WTC11 (cell line): Measurements from ENCODE around the gene DOCK1. TPM values are rescaled to one million over a fixed set of nuclear protein-coding genes. Genes with fewer than 3 reads are reported as not detected.
A peak's percentile ranks its signal among the peaks of the same experiment; 100 is the strongest.

Source experiments
- ATAC-seq: fragments of 200-7000 bp; cut with Tn5 transposase; 2 replicates; pipeline ENCODE4 v1.10.0; 2021; ENCODE audit warnings: mild to moderate bottlenecking, moderate library complexity
- CTCF ChIA-PET: fragments of 300-600 bp; sonication (Branson Sonifier 250); formaldehyde crosslinking; loops from one replicate; lab custom pipeline; 2021; ENCODE audit warnings: antibody characterized with exemption; lab: Charles Lee
- POLR2A ChIA-PET: fragments of 350-600 bp; sonication (Branson Sonifier 250); formaldehyde crosslinking; loops from one replicate; lab custom pipeline; 2021; ENCODE audit warnings: antibody characterized with exemption; lab: Charles Lee
- DNase-seq: peaks from one replicate; pipeline ENCODE4 v3.0.0; 2021; ENCODE audit warnings: low spot score
- H3K27ac Mint-ChIP-seq: 2 replicates; pipeline ENCODE4 v1.8.0; 2021; ENCODE audit warnings: mixed read lengths
- H3K27me3 Mint-ChIP-seq: 2 replicates; pipeline ENCODE4 v1.8.0; 2021; ENCODE audit warnings: low read depth, mild to moderate bottlenecking, moderate library complexity, mixed read lengths
- H3K36me3 Mint-ChIP-seq: 2 replicates; pipeline ENCODE4 v1.8.0; 2021; ENCODE audit warnings: mixed read lengths
- H3K4me1 Mint-ChIP-seq: 2 replicates; pipeline ENCODE4 v1.8.0; 2022; ENCODE audit warnings: mixed read lengths
- H3K4me3 Mint-ChIP-seq: 2 replicates; pipeline ENCODE4 v1.8.0; 2021; ENCODE audit warnings: mild to moderate bottlenecking, moderate library complexity, mixed read lengths
- H3K9me3 Mint-ChIP-seq: 2 replicates; pipeline ENCODE4 v1.8.0; 2021; ENCODE audit warnings: mixed read lengths
- FOXJ3 ChIP-seq: sonication (generic); formaldehyde crosslinking; IDR thresholded peaks from 2 replicates; pipeline ENCODE4 v1.9.0; 2021; ENCODE audit warnings: missing genetic modification reagents, mild to moderate bottlenecking, borderline replicate concordance
- JUN ChIP-seq: sonication (generic); formaldehyde crosslinking; IDR thresholded peaks from 2 replicates; pipeline ENCODE4 v1.8.0; 2023; ENCODE audit warnings: mild to moderate bottlenecking, missing genetic modification reagents
- PRRX2 ChIP-seq: fragments of 250-450 bp; sonication (Bioruptor Pico); IDR thresholded peaks from 2 replicates; pipeline ENCODE4 v1.8.0; 2021; ENCODE audit warnings: mild to moderate bottlenecking
- ZNF138 ChIP-seq: sonication (generic); formaldehyde crosslinking; conservative IDR thresholded peaks from 2 replicates; pipeline ENCODE4 v1.8.1; 2022; ENCODE audit warnings: mild to moderate bottlenecking, moderate library complexity, missing genetic modification reagents
- ZNF219 ChIP-seq: sonication (generic); formaldehyde crosslinking; IDR thresholded peaks from 2 replicates; pipeline ENCODE4 v1.8.0; 2023; ENCODE audit warnings: missing genetic modification reagents, mild to moderate bottlenecking, borderline replicate concordance
- ZNF416 ChIP-seq: fragments of 250-450 bp; sonication (Bioruptor Pico); IDR thresholded peaks from 2 replicates; pipeline ENCODE4 v1.9.0; 2021; ENCODE audit warnings: mild to moderate bottlenecking, inconsistent platforms
- total RNA-seq: library from RNA; stranded (reverse); gene quantifications from 3 replicates; pipeline ENCODE4 v1.2.3, GENCODE V29; 2021
- TF ChIP-seq, protein P1 (sequence below): sonication (generic); formaldehyde crosslinking; IDR thresholded peaks from 2 replicates; pipeline ENCODE4 v1.8.0; 2022; ENCODE audit warnings: missing genetic modification reagents
- TF ChIP-seq, protein P2 (sequence below): sonication (generic); formaldehyde crosslinking; IDR thresholded peaks from 2 replicates; pipeline ENCODE4 v1.8.0; 2023; ENCODE audit warnings: missing genetic modification reagents
- TF ChIP-seq, protein P3 (sequence below): sonication (generic); formaldehyde crosslinking; IDR thresholded peaks from 2 replicates; pipeline ENCODE4 v1.8.1; 2022; ENCODE audit warnings: low read depth, mild to moderate bottlenecking, moderate library complexity, missing genetic modification reagents, borderline replicate concordance
- TF ChIP-seq, protein P4 (sequence below): fragments of 250-450 bp; sonication (Bioruptor Pico); IDR thresholded peaks from 2 replicates; pipeline ENCODE4 v1.9.0; 2021; ENCODE audit warnings: mild to moderate bottlenecking, borderline replicate concordance
- TF ChIP-seq, protein P5 (sequence below): sonication (generic); formaldehyde crosslinking; IDR thresholded peaks from 2 replicates; pipeline ENCODE4 v1.8.0; 2022; ENCODE audit warnings: mild to moderate bottlenecking, missing genetic modification reagents
- TF ChIP-seq, protein P6 (sequence below): sonication (generic); formaldehyde crosslinking; IDR thresholded peaks from 2 replicates; pipeline ENCODE4 v1.8.0; 2023; ENCODE audit warnings: mild to moderate bottlenecking, missing genetic modification reagents
- TF ChIP-seq, protein P7 (sequence below): sonication (generic); formaldehyde crosslinking; IDR thresholded peaks from 2 replicates; pipeline ENCODE4 v1.8.0; 2023; ENCODE audit warnings: missing genetic modification reagents, mild to moderate bottlenecking, borderline replicate concordance
- TF ChIP-seq, protein P8 (sequence below): fragments of 250-450 bp; sonication (Bioruptor Pico); conservative IDR thresholded peaks from 2 replicates; pipeline ENCODE4 v1.9.0; 2021; ENCODE audit warnings: mild to moderate bottlenecking

Gene DOCK1
- total RNA-seq, 1 experiment from 2014 or later = 52.1 TPM

DNA sequence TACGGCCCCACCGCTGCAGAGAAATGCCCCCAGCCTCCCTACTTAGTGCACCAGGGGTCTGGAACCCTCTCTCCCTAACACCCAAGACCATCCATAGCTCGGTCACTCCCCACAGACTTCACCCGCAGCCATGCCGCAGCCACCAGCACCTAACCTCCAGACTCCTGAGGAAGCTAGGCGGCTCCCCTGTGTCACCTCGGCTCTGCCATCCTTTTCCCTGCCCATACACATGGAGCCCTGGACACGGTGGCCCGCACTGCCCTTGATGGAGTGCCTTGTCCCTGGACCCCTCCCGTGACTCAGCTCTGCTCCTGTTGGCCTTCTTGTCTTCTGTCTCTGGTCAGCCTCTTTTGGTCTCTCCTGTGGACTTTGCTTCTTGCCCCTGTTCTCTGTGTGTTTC is 183.7 kb downstream of the DOCK1 start:
- POLR2A ChIA-PET = no interaction called here
- peaks cover 7% of the 10 kb centered on the region; the same call in 1 of the 2 replicates for H3K4me1 Mint-ChIP-seq
- no peak for DNase-seq
- peaks cover 5% of the 10 kb centered on the region; the same call in 1 of the 2 replicates for H3K9me3 Mint-ChIP-seq
- H3K27ac Mint-ChIP-seq = peak overlapping the region; percentile 36; the same call in 1 of the 2 replicates
- ATAC-seq = no peak
- H3K36me3 Mint-ChIP-seq = peaks cover 20% of the 10 kb centered on the region
- no peak overlapping the region for H3K4me3 Mint-ChIP-seq
- no peaks in the 10 kb centered on the region for H3K27me3 Mint-ChIP-seq
- CTCF ChIA-PET = no interaction called here
- TF ChIP-seq, protein P1, sequence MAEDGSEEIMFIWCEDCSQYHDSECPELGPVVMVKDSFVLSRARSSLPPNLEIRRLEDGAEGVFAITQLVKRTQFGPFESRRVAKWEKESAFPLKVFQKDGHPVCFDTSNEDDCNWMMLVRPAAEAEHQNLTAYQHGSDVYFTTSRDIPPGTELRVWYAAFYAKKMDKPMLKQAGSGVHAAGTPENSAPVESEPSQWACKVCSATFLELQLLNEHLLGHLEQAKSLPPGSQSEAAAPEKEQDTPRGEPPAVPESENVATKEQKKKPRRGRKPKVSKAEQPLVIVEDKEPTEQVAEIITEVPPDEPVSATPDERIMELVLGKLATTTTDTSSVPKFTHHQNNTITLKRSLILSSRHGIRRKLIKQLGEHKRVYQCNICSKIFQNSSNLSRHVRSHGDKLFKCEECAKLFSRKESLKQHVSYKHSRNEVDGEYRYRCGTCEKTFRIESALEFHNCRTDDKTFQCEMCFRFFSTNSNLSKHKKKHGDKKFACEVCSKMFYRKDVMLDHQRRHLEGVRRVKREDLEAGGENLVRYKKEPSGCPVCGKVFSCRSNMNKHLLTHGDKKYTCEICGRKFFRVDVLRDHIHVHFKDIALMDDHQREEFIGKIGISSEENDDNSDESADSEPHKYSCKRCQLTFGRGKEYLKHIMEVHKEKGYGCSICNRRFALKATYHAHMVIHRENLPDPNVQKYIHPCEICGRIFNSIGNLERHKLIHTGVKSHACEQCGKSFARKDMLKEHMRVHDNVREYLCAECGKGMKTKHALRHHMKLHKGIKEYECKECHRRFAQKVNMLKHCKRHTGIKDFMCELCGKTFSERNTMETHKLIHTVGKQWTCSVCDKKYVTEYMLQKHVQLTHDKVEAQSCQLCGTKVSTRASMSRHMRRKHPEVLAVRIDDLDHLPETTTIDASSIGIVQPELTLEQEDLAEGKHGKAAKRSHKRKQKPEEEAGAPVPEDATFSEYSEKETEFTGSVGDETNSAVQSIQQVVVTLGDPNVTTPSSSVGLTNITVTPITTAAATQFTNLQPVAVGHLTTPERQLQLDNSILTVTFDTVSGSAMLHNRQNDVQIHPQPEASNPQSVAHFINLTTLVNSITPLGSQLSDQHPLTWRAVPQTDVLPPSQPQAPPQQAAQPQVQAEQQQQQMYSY (CRISPR knock-in tag) = no peak
- TF ChIP-seq, protein P2, sequence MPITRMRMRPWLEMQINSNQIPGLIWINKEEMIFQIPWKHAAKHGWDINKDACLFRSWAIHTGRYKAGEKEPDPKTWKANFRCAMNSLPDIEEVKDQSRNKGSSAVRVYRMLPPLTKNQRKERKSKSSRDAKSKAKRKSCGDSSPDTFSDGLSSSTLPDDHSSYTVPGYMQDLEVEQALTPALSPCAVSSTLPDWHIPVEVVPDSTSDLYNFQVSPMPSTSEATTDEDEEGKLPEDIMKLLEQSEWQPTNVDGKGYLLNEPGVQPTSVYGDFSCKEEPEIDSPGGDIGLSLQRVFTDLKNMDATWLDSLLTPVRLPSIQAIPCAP = no peak
- TF ChIP-seq, protein P3, sequence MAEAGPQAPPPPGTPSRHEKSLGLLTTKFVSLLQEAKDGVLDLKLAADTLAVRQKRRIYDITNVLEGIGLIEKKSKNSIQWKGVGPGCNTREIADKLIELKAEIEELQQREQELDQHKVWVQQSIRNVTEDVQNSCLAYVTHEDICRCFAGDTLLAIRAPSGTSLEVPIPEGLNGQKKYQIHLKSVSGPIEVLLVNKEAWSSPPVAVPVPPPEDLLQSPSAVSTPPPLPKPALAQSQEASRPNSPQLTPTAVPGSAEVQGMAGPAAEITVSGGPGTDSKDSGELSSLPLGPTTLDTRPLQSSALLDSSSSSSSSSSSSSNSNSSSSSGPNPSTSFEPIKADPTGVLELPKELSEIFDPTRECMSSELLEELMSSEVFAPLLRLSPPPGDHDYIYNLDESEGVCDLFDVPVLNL (CRISPR knock-in tag) = no peak
- TF ChIP-seq, protein P4, sequence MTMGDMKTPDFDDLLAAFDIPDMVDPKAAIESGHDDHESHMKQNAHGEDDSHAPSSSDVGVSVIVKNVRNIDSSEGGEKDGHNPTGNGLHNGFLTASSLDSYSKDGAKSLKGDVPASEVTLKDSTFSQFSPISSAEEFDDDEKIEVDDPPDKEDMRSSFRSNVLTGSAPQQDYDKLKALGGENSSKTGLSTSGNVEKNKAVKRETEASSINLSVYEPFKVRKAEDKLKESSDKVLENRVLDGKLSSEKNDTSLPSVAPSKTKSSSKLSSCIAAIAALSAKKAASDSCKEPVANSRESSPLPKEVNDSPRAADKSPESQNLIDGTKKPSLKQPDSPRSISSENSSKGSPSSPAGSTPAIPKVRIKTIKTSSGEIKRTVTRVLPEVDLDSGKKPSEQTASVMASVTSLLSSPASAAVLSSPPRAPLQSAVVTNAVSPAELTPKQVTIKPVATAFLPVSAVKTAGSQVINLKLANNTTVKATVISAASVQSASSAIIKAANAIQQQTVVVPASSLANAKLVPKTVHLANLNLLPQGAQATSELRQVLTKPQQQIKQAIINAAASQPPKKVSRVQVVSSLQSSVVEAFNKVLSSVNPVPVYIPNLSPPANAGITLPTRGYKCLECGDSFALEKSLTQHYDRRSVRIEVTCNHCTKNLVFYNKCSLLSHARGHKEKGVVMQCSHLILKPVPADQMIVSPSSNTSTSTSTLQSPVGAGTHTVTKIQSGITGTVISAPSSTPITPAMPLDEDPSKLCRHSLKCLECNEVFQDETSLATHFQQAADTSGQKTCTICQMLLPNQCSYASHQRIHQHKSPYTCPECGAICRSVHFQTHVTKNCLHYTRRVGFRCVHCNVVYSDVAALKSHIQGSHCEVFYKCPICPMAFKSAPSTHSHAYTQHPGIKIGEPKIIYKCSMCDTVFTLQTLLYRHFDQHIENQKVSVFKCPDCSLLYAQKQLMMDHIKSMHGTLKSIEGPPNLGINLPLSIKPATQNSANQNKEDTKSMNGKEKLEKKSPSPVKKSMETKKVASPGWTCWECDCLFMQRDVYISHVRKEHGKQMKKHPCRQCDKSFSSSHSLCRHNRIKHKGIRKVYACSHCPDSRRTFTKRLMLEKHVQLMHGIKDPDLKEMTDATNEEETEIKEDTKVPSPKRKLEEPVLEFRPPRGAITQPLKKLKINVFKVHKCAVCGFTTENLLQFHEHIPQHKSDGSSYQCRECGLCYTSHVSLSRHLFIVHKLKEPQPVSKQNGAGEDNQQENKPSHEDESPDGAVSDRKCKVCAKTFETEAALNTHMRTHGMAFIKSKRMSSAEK (CRISPR knock-in tag) = no peak
- TF ChIP-seq, protein P5, sequence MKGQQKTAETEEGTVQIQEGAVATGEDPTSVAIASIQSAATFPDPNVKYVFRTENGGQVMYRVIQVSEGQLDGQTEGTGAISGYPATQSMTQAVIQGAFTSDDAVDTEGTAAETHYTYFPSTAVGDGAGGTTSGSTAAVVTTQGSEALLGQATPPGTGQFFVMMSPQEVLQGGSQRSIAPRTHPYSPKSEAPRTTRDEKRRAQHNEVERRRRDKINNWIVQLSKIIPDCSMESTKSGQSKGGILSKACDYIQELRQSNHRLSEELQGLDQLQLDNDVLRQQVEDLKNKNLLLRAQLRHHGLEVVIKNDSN = no peak
- no peak for TF ChIP-seq ZNF416
- no peak for TF ChIP-seq ZNF219
- no peak for TF ChIP-seq FOXJ3
- TF ChIP-seq, protein P6, sequence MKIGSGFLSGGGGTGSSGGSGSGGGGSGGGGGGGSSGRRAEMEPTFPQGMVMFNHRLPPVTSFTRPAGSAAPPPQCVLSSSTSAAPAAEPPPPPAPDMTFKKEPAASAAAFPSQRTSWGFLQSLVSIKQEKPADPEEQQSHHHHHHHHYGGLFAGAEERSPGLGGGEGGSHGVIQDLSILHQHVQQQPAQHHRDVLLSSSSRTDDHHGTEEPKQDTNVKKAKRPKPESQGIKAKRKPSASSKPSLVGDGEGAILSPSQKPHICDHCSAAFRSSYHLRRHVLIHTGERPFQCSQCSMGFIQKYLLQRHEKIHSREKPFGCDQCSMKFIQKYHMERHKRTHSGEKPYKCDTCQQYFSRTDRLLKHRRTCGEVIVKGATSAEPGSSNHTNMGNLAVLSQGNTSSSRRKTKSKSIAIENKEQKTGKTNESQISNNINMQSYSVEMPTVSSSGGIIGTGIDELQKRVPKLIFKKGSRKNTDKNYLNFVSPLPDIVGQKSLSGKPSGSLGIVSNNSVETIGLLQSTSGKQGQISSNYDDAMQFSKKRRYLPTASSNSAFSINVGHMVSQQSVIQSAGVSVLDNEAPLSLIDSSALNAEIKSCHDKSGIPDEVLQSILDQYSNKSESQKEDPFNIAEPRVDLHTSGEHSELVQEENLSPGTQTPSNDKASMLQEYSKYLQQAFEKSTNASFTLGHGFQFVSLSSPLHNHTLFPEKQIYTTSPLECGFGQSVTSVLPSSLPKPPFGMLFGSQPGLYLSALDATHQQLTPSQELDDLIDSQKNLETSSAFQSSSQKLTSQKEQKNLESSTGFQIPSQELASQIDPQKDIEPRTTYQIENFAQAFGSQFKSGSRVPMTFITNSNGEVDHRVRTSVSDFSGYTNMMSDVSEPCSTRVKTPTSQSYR (CRISPR knock-in tag) = no peak
- no peak for TF ChIP-seq ZNF138 (CRISPR knock-in tag)
- no peak for TF ChIP-seq PRRX2 (CRISPR knock-in tag)

DNA sequence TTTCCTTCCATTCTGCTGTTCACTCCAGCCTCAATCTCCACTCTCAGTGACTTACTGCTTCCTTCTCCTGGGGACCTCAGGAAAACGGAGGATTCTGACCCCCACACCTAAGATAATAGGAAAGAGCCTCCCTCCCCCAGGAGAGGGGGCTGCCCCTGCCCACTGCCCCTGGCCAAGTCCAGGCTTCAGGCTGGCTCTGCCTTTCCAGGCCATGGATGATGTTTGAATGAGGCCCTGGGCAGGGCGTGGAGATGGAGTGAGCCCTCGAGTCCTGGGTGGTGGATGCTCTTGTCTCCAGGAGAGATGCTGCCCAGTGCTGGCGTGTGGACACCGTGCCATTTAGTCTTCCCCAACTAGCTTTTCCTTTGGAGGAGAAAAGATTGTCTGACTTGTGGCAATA is 184.2 kb downstream of the DOCK1 start:
- peak overlapping the region; percentile 36; the same call in 1 of the 2 replicates for H3K27ac Mint-ChIP-seq
- H3K36me3 Mint-ChIP-seq = peaks cover 20% of the 10 kb centered on the region
- CTCF ChIA-PET = no interaction called here
- POLR2A ChIA-PET = no interaction called here
- H3K9me3 Mint-ChIP-seq = peaks cover 5% of the 10 kb centered on the region; the same call in 1 of the 2 replicates
- H3K27me3 Mint-ChIP-seq = no peaks in the 10 kb centered on the region
- no peak for DNase-seq
- no peak for ATAC-seq
- H3K4me1 Mint-ChIP-seq = peaks cover 7% of the 10 kb centered on the region; the same call in 1 of the 2 replicates
- no peak overlapping the region for H3K4me3 Mint-ChIP-seq
- TF ChIP-seq, protein P7, sequence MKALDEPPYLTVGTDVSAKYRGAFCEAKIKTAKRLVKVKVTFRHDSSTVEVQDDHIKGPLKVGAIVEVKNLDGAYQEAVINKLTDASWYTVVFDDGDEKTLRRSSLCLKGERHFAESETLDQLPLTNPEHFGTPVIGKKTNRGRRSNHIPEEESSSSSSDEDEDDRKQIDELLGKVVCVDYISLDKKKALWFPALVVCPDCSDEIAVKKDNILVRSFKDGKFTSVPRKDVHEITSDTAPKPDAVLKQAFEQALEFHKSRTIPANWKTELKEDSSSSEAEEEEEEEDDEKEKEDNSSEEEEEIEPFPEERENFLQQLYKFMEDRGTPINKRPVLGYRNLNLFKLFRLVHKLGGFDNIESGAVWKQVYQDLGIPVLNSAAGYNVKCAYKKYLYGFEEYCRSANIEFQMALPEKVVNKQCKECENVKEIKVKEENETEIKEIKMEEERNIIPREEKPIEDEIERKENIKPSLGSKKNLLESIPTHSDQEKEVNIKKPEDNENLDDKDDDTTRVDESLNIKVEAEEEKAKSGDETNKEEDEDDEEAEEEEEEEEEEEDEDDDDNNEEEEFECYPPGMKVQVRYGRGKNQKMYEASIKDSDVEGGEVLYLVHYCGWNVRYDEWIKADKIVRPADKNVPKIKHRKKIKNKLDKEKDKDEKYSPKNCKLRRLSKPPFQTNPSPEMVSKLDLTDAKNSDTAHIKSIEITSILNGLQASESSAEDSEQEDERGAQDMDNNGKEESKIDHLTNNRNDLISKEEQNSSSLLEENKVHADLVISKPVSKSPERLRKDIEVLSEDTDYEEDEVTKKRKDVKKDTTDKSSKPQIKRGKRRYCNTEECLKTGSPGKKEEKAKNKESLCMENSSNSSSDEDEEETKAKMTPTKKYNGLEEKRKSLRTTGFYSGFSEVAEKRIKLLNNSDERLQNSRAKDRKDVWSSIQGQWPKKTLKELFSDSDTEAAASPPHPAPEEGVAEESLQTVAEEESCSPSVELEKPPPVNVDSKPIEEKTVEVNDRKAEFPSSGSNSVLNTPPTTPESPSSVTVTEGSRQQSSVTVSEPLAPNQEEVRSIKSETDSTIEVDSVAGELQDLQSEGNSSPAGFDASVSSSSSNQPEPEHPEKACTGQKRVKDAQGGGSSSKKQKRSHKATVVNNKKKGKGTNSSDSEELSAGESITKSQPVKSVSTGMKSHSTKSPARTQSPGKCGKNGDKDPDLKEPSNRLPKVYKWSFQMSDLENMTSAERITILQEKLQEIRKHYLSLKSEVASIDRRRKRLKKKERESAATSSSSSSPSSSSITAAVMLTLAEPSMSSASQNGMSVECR (CRISPR knock-in tag) = no peak
- TF ChIP-seq JUN (CRISPR knock-in tag) (no peak), ZNF219 (no peak)
- TF ChIP-seq, protein P8, sequence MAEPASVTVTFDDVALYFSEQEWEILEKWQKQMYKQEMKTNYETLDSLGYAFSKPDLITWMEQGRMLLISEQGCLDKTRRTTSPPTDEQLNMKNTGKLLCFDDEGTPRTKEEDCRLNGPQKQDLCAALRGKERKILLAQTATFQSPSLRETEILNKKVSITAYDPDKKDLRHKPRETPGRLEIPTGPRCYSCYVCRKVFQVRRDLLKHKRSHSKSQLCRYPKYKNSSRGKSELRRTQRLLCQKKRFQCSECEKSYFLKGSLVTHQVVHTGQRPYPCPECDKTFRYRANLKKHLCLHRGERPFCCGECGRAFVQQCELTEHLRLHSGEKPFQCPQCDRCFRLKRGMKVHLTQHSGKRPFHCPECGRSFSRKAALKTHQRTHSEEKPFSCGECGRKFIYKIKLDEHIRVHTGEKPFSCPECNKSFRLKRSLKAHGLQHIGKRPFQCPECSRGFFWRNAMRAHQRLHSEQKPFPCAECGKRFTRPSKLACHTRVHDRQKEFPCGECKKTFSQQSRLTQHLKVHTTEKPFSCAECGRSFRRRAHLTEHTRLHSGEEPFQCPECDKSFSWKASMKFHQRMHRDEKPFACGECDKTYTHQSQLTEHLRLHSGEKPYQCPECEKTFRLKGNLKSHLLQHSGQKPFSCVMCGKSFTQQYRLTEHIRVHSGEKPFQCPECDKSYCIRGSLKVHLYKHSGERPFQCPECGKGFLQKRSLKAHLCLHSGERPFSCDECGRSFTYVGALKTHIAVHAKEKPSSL (CRISPR knock-in tag) = no peak
